ENCODE measurements around the gene PTPA. TPM values are rescaled to one million over a fixed set of nuclear protein-coding genes. Genes with fewer than 3 reads are reported as not detected.

Gene PTPA
- total RNA-seq, 3 donors from 2014 or later (not counting 1 experiment from before 2014, with no cell fraction given): 63.2 to 69.4 (median 64.9) TPM

GRCh38 chr9:129073404-129073803 lies 37.8 kb upstream of the PTPA start:
- intact Hi-C loops (cut with micrococcal nuclease): no loop called here
- Histone ChIP-seq H3K27ac (ENCODE audit: low read length) (no peak overlapping the region), H3K4me1 (ENCODE audit: control insufficient read depth, insufficient read depth, low read length) (peaks cover 37% of the 10 kb centered on the region), H3K9me3 (ENCODE audit: control insufficient read depth, insufficient read depth, low read length) (no peaks in the 10 kb centered on the region), H3K4me3 (ENCODE audit: low read length) (no peak overlapping the region), H3K27me3 (ENCODE audit: control insufficient read depth, insufficient read depth, low read length) (no peaks in the 10 kb centered on the region), H3K36me3 (ENCODE audit: control insufficient read depth, insufficient read depth, low read length) (no peaks in the 10 kb centered on the region)
- 54% methylated on average over 6 of the region's 8 CpGs for WGBS (ENCODE audit: insufficient coverage)
- DNase-seq: peak in 1 of 2 donors; percentile 34
- Mint-ChIP-seq H3K36me3 (no peaks in the 10 kb centered on the region), H3K4me1 (peaks cover 14 to 21% of the 10 kb centered on the region in 2 donors), H3K9me3 (no peaks in the 10 kb centered on the region), H3K27ac (no peak overlapping the region), H3K4me3 (no peak overlapping the region), H3K27me3 (ENCODE audit: low read depth in 2 of 2) (no peaks in the 10 kb centered on the region)
- ATAC-seq: no peak
- TF ChIP-seq CTCF (IDR thresholded peaks at IDR 0.05): no peak

- ATAC-seq (no peak), DNase-seq (no peak)
- WGBS (ENCODE audit: insufficient coverage): 83% methylated on average over 1 of the region's 3 CpGs
- no peaks in the 10 kb centered on the region for H3K9me3 ChIP-seq (ENCODE audit: control insufficient read depth, insufficient read depth, low read length)
- no peaks in the 10 kb centered on the region for H3K36me3 ChIP-seq (ENCODE audit: control insufficient read depth, insufficient read depth, low read length)
- peaks cover 30% of the 10 kb centered on the region for H3K4me1 ChIP-seq (ENCODE audit: control insufficient read depth, insufficient read depth, low read length)
- no peak overlapping the region for H3K27ac ChIP-seq (ENCODE audit: low read length)
- Mint-ChIP-seq H3K27ac (no peak overlapping the region), H3K4me3 (no peak overlapping the region), H3K9me3 (no peaks in the 10 kb centered on the region), H3K27me3 (ENCODE audit: low read depth in 2 of 2) (no peaks in the 10 kb centered on the region), H3K36me3 (no peaks in the 10 kb centered on the region), H3K4me1 (peaks cover 7 to 14% of the 10 kb centered on the region in 2 donors)
- intact Hi-C loops (cut with micrococcal nuclease): no loop called here
- TF ChIP-seq CTCF (IDR thresholded peaks at IDR 0.05): no peak
- no peaks in the 10 kb centered on the region for H3K27me3 ChIP-seq (ENCODE audit: control insufficient read depth, insufficient read depth, low read length)
- H3K4me3 ChIP-seq (ENCODE audit: low read length): no peak overlapping the region
These were observed 37.1 kb upstream of the PTPA start for GRCh38 chr9:129074106-129074505.

- no peaks in the 10 kb centered on the region for H3K36me3 Mint-ChIP-seq
- Histone ChIP-seq H3K36me3 (ENCODE audit: control insufficient read depth, insufficient read depth, low read length) (no peaks in the 10 kb centered on the region), H3K4me1 (ENCODE audit: control insufficient read depth, insufficient read depth, low read length) (peaks cover 18% of the 10 kb centered on the region), H3K27me3 (ENCODE audit: control insufficient read depth, insufficient read depth, low read length) (no peaks in the 10 kb centered on the region), H3K9me3 (ENCODE audit: control insufficient read depth, insufficient read depth, low read length) (no peaks in the 10 kb centered on the region), H3K27ac (ENCODE audit: low read length) (no peak overlapping the region), H3K4me3 (ENCODE audit: low read length) (no peak overlapping the region)
- H3K4me1 Mint-ChIP-seq: peaks cover 5 to 8% of the 10 kb centered on the region in 2 donors
- ATAC-seq (no peak), DNase-seq (no peak)
- intact Hi-C loops (cut with micrococcal nuclease): no loop called here
- no peaks in the 10 kb centered on the region for H3K9me3 Mint-ChIP-seq
- WGBS (ENCODE audit: insufficient coverage): 94% methylated on average over 16 of the region's 16 CpGs
- no peaks in the 10 kb centered on the region for H3K27me3 Mint-ChIP-seq (ENCODE audit: low read depth in 2 of 2)
- H3K27ac Mint-ChIP-seq: no peak overlapping the region
- TF ChIP-seq CTCF (IDR thresholded peaks at IDR 0.05): no peak
- no peak overlapping the region for H3K4me3 Mint-ChIP-seq
These were observed 35.1 kb upstream of the PTPA start for GRCh38 chr9:129075996-129076639.

DNA sequence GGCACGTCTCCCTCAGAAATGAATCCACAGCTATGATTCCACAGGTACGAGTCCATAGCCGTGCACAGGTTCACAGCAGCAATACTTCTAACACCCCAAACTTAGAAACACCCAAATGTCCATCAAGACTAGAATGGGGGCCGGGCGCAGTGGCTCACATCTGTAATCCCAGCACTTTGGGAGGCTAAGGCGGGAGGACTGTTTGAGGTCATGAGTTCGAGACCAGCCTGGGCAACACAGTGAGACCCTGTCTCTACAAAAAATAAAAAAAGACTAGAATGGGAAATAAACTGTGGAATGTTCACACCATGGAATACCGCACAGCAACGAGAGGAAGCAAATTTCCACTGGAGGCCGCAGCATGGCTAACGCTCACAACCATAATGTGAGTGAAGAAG lies 34.6 kb upstream of the PTPA start:
- Mint-ChIP-seq H3K9me3 (no peaks in the 10 kb centered on the region), H3K4me3 (no peak overlapping the region), H3K36me3 (no peaks in the 10 kb centered on the region), H3K27me3 (ENCODE audit: low read depth in 2 of 2) (no peaks in the 10 kb centered on the region), H3K27ac (no peak overlapping the region), H3K4me1 (peaks cover 5 to 13% of the 10 kb centered on the region in 2 donors)
- no peaks in the 10 kb centered on the region for H3K36me3 ChIP-seq (ENCODE audit: control insufficient read depth, insufficient read depth, low read length)
- peaks cover 16% of the 10 kb centered on the region for H3K4me1 ChIP-seq (ENCODE audit: control insufficient read depth, insufficient read depth, low read length)
- intact Hi-C loops (cut with micrococcal nuclease): no loop called here
- DNase-seq (no peak), ATAC-seq (no peak)
- H3K4me3 ChIP-seq (ENCODE audit: low read length): no peak overlapping the region
- H3K27me3 ChIP-seq (ENCODE audit: control insufficient read depth, insufficient read depth, low read length): no peaks in the 10 kb centered on the region
- TF ChIP-seq CTCF (IDR thresholded peaks at IDR 0.05): no peak
- 98% methylated on average over 11 of the region's 11 CpGs for WGBS (ENCODE audit: insufficient coverage)
- no peaks in the 10 kb centered on the region for H3K9me3 ChIP-seq (ENCODE audit: control insufficient read depth, insufficient read depth, low read length)
- H3K27ac ChIP-seq (ENCODE audit: low read length): no peak overlapping the region

Measured in natural killer cell (primary cell).